HUES48 (cell line): ENCODE results near the gene ZNF426.
A peak's percentile ranks its signal among the peaks of the same experiment; 100 is the strongest.
"Not testable (repeated sequence)": the region's sequence is repeated elsewhere in the genome, so short reads cannot be mapped to it uniquely, and the experiment has no call there.

ENCODE experiments used
- H3K27ac ChIP-seq: one replicate; pipeline ENCODE4 v1.7.0; 2013; ENCODE audit warnings: low read depth, low read length, inconsistent platforms
- H3K27me3 ChIP-seq: 2 replicates; pipeline ENCODE4 v1.6.1; 2013; ENCODE audit warnings: mild to moderate bottlenecking, low read length; ENCODE audit not compliant: control insufficient read depth, insufficient read depth
- H3K36me3 ChIP-seq: 2 replicates; pipeline ENCODE4 v1.6.1; 2013; ENCODE audit warnings: low read length; ENCODE audit not compliant: control insufficient read depth, insufficient read depth
- H3K4me1 ChIP-seq: 2 replicates; pipeline ENCODE4 v1.6.1; 2013; ENCODE audit warnings: mild to moderate bottlenecking, low read length; ENCODE audit not compliant: control insufficient read depth, insufficient read depth
- H3K4me3 ChIP-seq: 2 replicates; pipeline ENCODE4 v1.5.1; 2013; ENCODE audit warnings: mild to moderate bottlenecking, low read depth, low read length
- H3K9ac ChIP-seq: 2 replicates; pipeline ENCODE4 v1.6.1; 2013; ENCODE audit warnings: mild to moderate bottlenecking, low read depth, low read length, moderate library complexity
- H3K9me3 ChIP-seq: 2 replicates; pipeline ENCODE4 v1.6.1; 2013; ENCODE audit warnings: low read length; ENCODE audit not compliant: control insufficient read depth, insufficient read depth

ZNF426 gene

GRCh38 chr19:9547870-9548269, 9.4 kb upstream of the ZNF426 start:
- Histone ChIP-seq H3K9ac (no peak overlapping the region), H3K9me3 (peaks cover 47% of the 10 kb centered on the region), H3K4me1 (no peaks in the 10 kb centered on the region), H3K27ac (no peak overlapping the region), H3K4me3 (no peak overlapping the region), H3K27me3 (no peaks in the 10 kb centered on the region), H3K36me3 (no peaks in the 10 kb centered on the region)

- not testable (repeated sequence) for H3K4me1 ChIP-seq, H3K9ac ChIP-seq, H3K4me3 ChIP-seq, H3K27me3 ChIP-seq, H3K27ac ChIP-seq, H3K36me3 ChIP-seq
- H3K9me3 ChIP-seq = peaks cover 32% of the 10 kb centered on the region
Measured at GRCh38 chr19:9541281-9541680, 2.8 kb upstream of the ZNF426 start.

- Histone ChIP-seq H3K9me3 (peaks cover 32% of the 10 kb centered on the region), H3K36me3 (peaks cover 17% of the 10 kb centered on the region)
- H3K9ac ChIP-seq = not testable (repeated sequence)
Measured at GRCh38 chr19:9539921-9540320, 1.5 kb upstream of the ZNF426 start.

DNA sequence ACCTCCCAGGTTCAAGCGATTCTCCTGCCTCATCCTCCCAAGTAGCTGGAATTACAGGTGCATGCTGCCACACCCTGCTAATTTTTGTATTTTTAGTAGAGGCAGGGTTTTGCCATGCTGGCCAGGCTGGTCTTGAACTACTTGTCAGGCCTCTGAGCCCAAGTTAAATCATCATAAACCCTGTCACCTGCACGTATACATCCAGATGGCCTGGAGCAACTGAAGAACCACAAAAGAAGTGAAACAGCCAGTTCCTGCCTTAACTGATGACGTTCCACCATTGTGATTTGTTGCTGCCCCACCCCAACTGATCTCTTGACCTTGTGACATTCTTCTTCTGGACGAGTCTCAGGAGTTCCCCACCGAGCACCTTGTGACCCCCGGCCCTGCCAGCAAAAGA, 756 bp upstream of the ZNF426 start:
- Histone ChIP-seq H3K9ac (peak overlapping the region; percentile 86; the same call in 1 of the 2 replicates), H3K4me3 (peak overlapping the region; percentile 93), H3K9me3 (peaks cover 28% of the 10 kb centered on the region), H3K36me3 (peaks cover 24% of the 10 kb centered on the region)
- H3K4me1 ChIP-seq, H3K27ac ChIP-seq, H3K27me3 ChIP-seq: not testable (repeated sequence)

More at GRCh38 chr19:9539921-9540320, 1.5 kb upstream of the ZNF426 start:
- not testable (repeated sequence) for H3K27me3 ChIP-seq, H3K4me3 ChIP-seq, H3K4me1 ChIP-seq, H3K27ac ChIP-seq

DNA sequence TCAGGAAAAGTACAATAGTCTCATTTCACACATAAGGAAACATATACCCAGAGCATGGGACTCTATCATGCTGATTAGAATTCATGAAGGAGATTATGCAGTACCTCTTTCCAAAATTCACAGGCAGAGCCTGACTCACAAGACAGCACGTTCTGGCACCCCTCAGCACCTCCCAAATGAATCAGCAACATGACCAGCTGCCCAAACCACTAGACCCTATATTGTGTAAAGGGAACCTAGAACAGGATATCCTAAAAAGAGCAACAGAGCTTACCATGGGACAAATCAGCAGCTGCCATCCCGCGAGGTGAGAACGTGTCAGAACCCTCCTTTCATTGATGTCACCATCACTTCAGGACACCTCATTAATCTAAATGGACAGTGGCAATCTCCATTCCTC, 2.5 kb downstream of the ZNF426 start:
- Histone ChIP-seq H3K36me3 (peaks cover 56% of the 10 kb centered on the region), H3K27ac (no peak overlapping the region), H3K27me3 (no peaks in the 10 kb centered on the region), H3K9me3 (peaks cover 58% of the 10 kb centered on the region), H3K9ac (no peak overlapping the region), H3K4me1 (no peaks in the 10 kb centered on the region), H3K4me3 (no peak overlapping the region)

GRCh38 chr19:9531933-9532332, 6.5 kb downstream of the ZNF426 start:
- H3K9ac ChIP-seq = no peak overlapping the region
- no peaks in the 10 kb centered on the region for H3K27me3 ChIP-seq
- peaks cover 92% of the 10 kb centered on the region for H3K9me3 ChIP-seq
- H3K4me3 ChIP-seq = no peak overlapping the region
- H3K27ac ChIP-seq = no peak overlapping the region
- H3K36me3 ChIP-seq = peaks cover 96% of the 10 kb centered on the region
- no peaks in the 10 kb centered on the region for H3K4me1 ChIP-seq

- Histone ChIP-seq H3K9ac (no peak overlapping the region), H3K9me3 (peaks cover 96% of the 10 kb centered on the region), H3K4me3 (peak overlapping the region; percentile 6; the same call in 1 of the 2 replicates)
Measured at GRCh38 chr19:9528757-9529336, 9.6 kb downstream of the ZNF426 start.

DNA sequence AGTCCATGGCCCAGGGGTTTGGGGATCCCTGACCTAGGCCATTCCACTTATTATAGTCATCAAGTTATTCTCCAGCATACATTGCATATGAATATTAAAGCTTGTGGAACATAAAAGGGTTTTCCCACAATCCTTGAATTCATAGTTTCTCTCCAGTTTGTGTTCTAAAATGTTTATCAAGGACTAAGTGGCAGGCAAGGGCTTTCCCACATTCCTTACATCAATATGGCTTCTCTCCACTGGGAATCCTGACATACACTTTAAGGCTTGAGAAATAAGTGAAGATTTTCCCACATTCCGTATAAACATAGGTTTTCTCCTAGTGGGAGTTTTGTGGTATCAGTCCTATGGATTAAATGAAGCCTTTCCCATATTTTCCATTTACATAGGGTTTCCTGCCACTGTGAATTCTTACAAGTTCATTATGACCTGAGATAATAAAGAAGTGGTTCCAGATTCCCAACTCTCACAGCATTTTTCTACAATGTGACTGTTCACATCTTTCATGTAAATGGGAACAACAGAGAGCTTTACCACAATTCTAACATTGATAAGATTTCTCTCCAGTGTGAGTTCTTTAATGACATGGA, 14.5 kb downstream of the ZNF426 start:
- Histone ChIP-seq H3K9me3 (peaks cover 93% of the 10 kb centered on the region), H3K4me3 (0 out of 2 replicates have a peak overlapping the region, but pooled peaks have one; percentile 4)

More at GRCh38 chr19:9528757-9529336, 9.6 kb downstream of the ZNF426 start:
- Histone ChIP-seq H3K27me3 (no peaks in the 10 kb centered on the region), H3K4me1 (no peaks in the 10 kb centered on the region), H3K27ac (no peak overlapping the region), H3K36me3 (peaks cover 89% of the 10 kb centered on the region)

DNA sequence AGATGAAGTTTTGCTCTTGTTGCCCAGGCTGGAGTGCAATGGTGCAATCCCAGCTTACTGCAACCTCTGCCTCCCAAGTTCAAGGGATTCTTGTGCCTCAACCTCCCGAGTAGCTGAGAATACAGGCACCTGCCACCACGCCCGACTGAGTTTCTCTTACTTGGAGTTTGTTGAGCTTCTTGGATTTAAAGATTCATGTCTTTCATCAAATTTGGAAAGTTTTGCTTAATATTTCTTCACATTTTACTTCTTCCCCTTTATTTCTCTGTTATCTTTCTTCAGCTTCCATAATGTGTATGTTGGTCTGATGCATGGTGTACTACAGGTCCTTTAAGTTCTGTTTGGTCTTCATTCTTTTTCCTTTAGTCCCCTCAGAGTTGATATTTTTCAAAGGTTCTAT, 31.2 kb downstream of the ZNF426 start:
- H3K4me1 ChIP-seq = no peaks in the 10 kb centered on the region
- no peaks in the 10 kb centered on the region for H3K36me3 ChIP-seq
- H3K27me3 ChIP-seq = no peaks in the 10 kb centered on the region
- peaks cover 83% of the 10 kb centered on the region for H3K9me3 ChIP-seq
- no peak overlapping the region for H3K27ac ChIP-seq
- no peak overlapping the region; the same call in 1 of the 2 replicates for H3K4me3 ChIP-seq
- no peak overlapping the region for H3K9ac ChIP-seq

More for the DNA sequence above, 14.5 kb downstream of the ZNF426 start:
- H3K9ac ChIP-seq = no peak overlapping the region
- H3K36me3 ChIP-seq = peaks cover 40% of the 10 kb centered on the region
- H3K27ac ChIP-seq = no peak overlapping the region
- no peaks in the 10 kb centered on the region for H3K4me1 ChIP-seq
- H3K27me3 ChIP-seq = no peaks in the 10 kb centered on the region

DNA sequence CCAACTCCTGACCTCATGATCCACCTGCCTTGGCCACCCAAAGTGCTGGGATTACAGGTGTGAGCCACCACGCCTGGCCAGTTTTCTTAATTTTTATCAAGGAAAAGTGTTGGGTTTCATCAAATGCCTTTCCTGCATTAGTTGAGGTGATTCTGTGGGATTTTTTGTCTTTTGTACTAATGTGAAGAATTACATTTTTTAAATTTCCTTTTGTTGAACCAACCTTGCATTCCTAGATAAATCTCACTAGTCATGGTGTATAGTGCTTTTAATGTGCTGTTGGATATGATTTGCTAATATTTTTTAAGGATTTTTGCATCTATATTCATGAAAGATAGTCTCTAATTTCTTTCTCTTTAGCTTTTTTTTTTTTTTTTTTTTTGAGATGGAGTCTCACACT, 37.6 kb downstream of the ZNF426 start:
- Histone ChIP-seq H3K9ac (no peak overlapping the region), H3K4me1 (no peaks in the 10 kb centered on the region), H3K9me3 (peaks cover 70% of the 10 kb centered on the region), H3K4me3 (no peak overlapping the region), H3K27me3 (no peaks in the 10 kb centered on the region), H3K27ac (no peak overlapping the region), H3K36me3 (no peaks in the 10 kb centered on the region)

DNA sequence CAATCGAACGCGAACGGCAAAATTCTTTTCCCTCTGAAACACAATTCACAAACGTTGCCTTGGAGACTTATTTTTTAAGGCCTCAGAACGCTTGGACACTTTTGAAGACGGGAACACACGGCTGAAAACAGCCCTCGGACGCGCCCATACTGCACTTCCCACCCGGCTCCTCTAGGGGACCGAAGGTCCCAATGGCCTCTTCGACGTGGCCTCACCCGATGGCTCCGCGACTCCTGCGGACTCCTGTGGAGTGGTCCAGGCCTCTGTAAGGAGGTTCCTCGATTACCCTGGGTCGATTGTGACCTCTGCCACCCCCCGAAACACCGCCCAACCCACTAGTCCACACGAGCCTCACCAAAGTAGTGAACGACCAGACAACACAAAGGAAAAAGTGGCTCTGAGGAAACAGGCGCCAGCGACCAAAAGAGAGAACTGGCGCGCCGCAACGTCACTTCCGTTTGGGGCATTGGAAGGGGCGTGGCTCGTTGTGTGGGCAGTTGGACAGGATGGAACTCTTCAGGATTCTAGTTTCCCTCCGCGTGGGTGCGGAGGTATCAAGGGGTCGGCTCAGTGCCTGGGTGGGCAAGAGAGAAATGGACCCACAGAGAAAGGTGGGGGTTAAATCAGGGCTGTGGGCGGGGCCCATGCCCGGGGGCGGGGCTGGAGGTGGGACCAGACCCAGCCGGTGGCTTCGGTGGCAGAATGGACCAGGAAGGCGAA, 40.1 kb downstream of the ZNF426 start, which contains the start of gene ZNF560:
Gene ZNF560, minus strand, starts transcription at position 434 of the 720 bp plus-strand sequence. CDS start 23,303 bp downstream, outside the sequence.
- Histone ChIP-seq H3K27me3 (no peaks in the 10 kb centered on the region), H3K9ac (peak within 1 kb of the TSS; percentile 84), H3K9me3 (peaks cover 68% of the 10 kb centered on the region), H3K36me3 (no peaks in the 10 kb centered on the region), H3K4me3 (peak within 1 kb of the TSS; percentile 72), H3K27ac (no peak within 1 kb of the TSS), H3K4me1 (no peaks in the 10 kb centered on the region)
